Fibroblast of mammary gland (primary cell): ENCODE results near the gene PLK1.

ENCODE experiments used
- DNase-seq: peaks from one replicate; pipeline ENCODE4 v3.0.0-alpha.2; 2010; ENCODE audit warnings: low read depth
- H3K4me3 ChIP-seq: 2 replicates; pipeline ENCODE4 v1.5.1; 2011; ENCODE audit warnings: low read depth, mild to moderate bottlenecking, low read length, moderate library complexity; ENCODE audit not compliant: control insufficient read depth
- CTCF ChIP-seq: conservative IDR thresholded peaks from 2 replicates; pipeline ENCODE4 v1.5.1; 2011; ENCODE audit warnings: low read depth, low read length, inconsistent platforms; ENCODE audit not compliant: control insufficient read depth, insufficient read depth

Gene PLK1

GRCh38 chr16:23691483-23692189 lies 12.9 kb downstream of the PLK1 start:
- TF ChIP-seq CTCF = no peak
- DNase-seq = peak; percentile 23
- no peak overlapping the region for H3K4me3 ChIP-seq

- no peak overlapping the region for H3K4me3 ChIP-seq
- no peak for TF ChIP-seq CTCF
- no peak for DNase-seq
These were observed 13.6 kb downstream of the PLK1 start for GRCh38 chr16:23692190-23692837.

GRCh38 chr16:23694265-23694643 lies 15.6 kb downstream of the PLK1 start:
- TF ChIP-seq CTCF = no peak
- no peak for DNase-seq
- H3K4me3 ChIP-seq = no peak overlapping the region

- peak; percentile 33 for DNase-seq
These were observed 16.1 kb downstream of the PLK1 start for GRCh38 chr16:23694644-23695373.

GRCh38 chr16:23695756-23696155 lies 17.1 kb downstream of the PLK1 start:
- no peak for TF ChIP-seq CTCF
- DNase-seq = no peak
- no peak overlapping the region for H3K4me3 ChIP-seq

More at GRCh38 chr16:23694644-23695373, 16.1 kb downstream of the PLK1 start:
- TF ChIP-seq CTCF = no peak
- H3K4me3 ChIP-seq = peak overlapping the region; percentile 10

GRCh38 chr16:23699100-23699499 lies 20.4 kb downstream of the PLK1 start:
- H3K4me3 ChIP-seq = no peak overlapping the region
- no peak for DNase-seq
- no peak for TF ChIP-seq CTCF
